Erythroblast (primary cell): ENCODE measurements around the gene ATP11C.

Experiments
- GATA1 ChIP-seq: IDR thresholded peaks from 2 replicates; pipeline ENCODE4 v1.6.1; 2011; ENCODE audit warnings: low read depth, mild to moderate bottlenecking, control low read depth, low read length, moderate library complexity
- POLR2A ChIP-seq: IDR thresholded peaks from 2 replicates; pipeline ENCODE4 v1.6.1; 2011; ENCODE audit warnings: mild to moderate bottlenecking, low read length

- TF ChIP-seq POLR2A (no peak), GATA1 (no peak)
Measured at GRCh38 chrX:139815771-139816170, 117.1 kb downstream of the ATP11C start.
